Ramos (cell line): ENCODE results near the gene HNRNPF.

ENCODE experiments used
- in situ Hi-C: fragments of 300-500 bp; cut with MboI; formaldehyde crosslinking; loops from one replicate; pipeline ENCODE4 v1.14.3; 2022; ENCODE audit warnings: low sequenced_read_pairs; ENCODE audit not compliant: unreplicated experiment

Gene HNRNPF

GRCh38 chr10:43383204-43383971 is 25.6 kb downstream of the HNRNPF start:
- in situ Hi-C loops: no loop called here

GRCh38 chr10:43380610-43381222 is 28.3 kb downstream of the HNRNPF start:
- in situ Hi-C loops: no loop called here

GRCh38 chr10:43377424-43377883 is 31.5 kb downstream of the HNRNPF start:
- in situ Hi-C loops: no loop called here

- in situ Hi-C loops: no loop called here
These were observed 32.1 kb downstream of the HNRNPF start for GRCh38 chr10:43376828-43377423.

GRCh38 chr10:43376046-43376635 is 32.8 kb downstream of the HNRNPF start:
- in situ Hi-C loops: no loop called here

- in situ Hi-C loops: no loop called here
These were observed 33.5 kb downstream of the HNRNPF start for GRCh38 chr10:43375401-43376020.

GRCh38 chr10:43374194-43374593 is 34.8 kb downstream of the HNRNPF start:
- in situ Hi-C loops: no loop called here

GRCh38 chr10:43373461-43373860 is 35.5 kb downstream of the HNRNPF start:
- in situ Hi-C loops: no loop called here

GRCh38 chr10:43372765-43373361 is 36.1 kb downstream of the HNRNPF start:
- in situ Hi-C loops: no loop called here

- in situ Hi-C loops: no loop called here
These were observed 37.6 kb downstream of the HNRNPF start, which contains the start of gene FXYD4 for GRCh38 chr10:43371418-43371817. Gene FXYD4, plus strand, starts transcription at chr10:43371636. Its CDS starts 2,111 bp downstream, at chr10:43373747.

GRCh38 chr10:43370671-43371215 is 38.2 kb downstream of the HNRNPF start:
- in situ Hi-C loops: no loop called here

- in situ Hi-C loops: no loop called here
These were observed 39.1 kb downstream of the HNRNPF start for GRCh38 chr10:43369921-43370320.

- in situ Hi-C loops: no loop called here
These were observed 44.0 kb downstream of the HNRNPF start for GRCh38 chr10:43365001-43365400.

GRCh38 chr10:43362191-43362839 is 46.7 kb downstream of the HNRNPF start:
- in situ Hi-C loops: no loop called here

- in situ Hi-C loops: no loop called here
These were observed 47.3 kb downstream of the HNRNPF start for GRCh38 chr10:43361547-43362190.

GRCh38 chr10:43360086-43360485 is 48.9 kb downstream of the HNRNPF start:
- in situ Hi-C loops: no loop called here

- in situ Hi-C loops: no loop called here
These were observed 53.1 kb downstream of the HNRNPF start for GRCh38 chr10:43355749-43356371.

- in situ Hi-C loops: no loop called here
These were observed 54.1 kb downstream of the HNRNPF start for GRCh38 chr10:43354879-43355380.
